Vagina (tissue), 2 donors: Measurements from ENCODE around the gene GATM.

Experiments
- POLR2A ChIP-seq, 2 donors: fragments of 450-650 bp; IDR thresholded peaks; one replicate each; pipeline ENCODE4 v1.6.1; 2017; ENCODE audit warnings: antibody characterized with exemption in 2 of 2, mild to moderate bottlenecking in 2 of 2, moderate library complexity in 2 of 2
- POLR2AphosphoS5 ChIP-seq, 2 donors: sonication (generic); formaldehyde crosslinking; IDR thresholded peaks; one replicate each; pipeline ENCODE4 v1.9.0; 2017; ENCODE audit warnings: antibody characterized with exemption in 2 of 2, mild to moderate bottlenecking in 2 of 2, low read depth in 1 of 2; ENCODE audit not compliant: insufficient read depth in 1 of 2
- TF ChIP-seq, protein P1 (sequence below), 3 experiments: fragments of 450-650 bp in 2 of 3; fragments of 200-600 bp in 1 of 3; sonication (generic) in 1 of 3; IDR thresholded peaks; one replicate each; pipeline ENCODE4 v1.5.1; 2017 to 2019; ENCODE audit warnings: antibody characterized with exemption in 3 of 3, mild to moderate bottlenecking in 2 of 3, moderate library complexity in 2 of 3

DNA sequence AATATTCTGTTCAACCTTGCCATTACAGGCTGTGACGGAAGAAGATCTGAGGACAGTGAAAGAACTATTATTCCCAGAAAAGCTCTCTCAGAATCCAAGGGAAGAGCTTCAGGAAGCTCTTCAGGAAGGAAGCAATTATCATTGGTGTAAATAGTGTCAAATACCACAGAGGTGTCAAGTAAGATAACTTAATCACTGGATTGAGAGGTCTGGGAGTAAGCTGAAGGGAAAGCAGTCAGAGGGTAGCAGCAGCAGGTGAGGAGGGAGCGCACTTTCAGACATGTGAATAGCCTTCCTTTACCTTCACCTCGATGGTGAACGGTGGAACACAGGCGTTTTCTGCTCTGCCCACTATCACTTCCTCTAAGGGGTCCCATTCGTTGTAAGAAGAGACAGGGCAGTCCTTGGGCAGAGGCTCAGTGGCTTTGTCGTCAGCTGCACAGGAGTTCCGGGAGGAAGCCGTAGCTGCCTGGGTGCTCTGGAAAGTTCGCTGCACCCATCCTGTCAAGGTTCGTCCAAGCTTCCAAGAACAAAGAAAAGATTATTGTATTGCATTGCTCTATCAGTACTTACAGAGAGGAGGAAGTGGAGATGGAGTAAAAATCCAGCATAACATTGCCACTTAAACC, 1.9 kb downstream of the GATM start:
- TF ChIP-seq, protein P1, sequence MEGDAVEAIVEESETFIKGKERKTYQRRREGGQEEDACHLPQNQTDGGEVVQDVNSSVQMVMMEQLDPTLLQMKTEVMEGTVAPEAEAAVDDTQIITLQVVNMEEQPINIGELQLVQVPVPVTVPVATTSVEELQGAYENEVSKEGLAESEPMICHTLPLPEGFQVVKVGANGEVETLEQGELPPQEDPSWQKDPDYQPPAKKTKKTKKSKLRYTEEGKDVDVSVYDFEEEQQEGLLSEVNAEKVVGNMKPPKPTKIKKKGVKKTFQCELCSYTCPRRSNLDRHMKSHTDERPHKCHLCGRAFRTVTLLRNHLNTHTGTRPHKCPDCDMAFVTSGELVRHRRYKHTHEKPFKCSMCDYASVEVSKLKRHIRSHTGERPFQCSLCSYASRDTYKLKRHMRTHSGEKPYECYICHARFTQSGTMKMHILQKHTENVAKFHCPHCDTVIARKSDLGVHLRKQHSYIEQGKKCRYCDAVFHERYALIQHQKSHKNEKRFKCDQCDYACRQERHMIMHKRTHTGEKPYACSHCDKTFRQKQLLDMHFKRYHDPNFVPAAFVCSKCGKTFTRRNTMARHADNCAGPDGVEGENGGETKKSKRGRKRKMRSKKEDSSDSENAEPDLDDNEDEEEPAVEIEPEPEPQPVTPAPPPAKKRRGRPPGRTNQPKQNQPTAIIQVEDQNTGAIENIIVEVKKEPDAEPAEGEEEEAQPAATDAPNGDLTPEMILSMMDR (IDR thresholded peaks at IDR 0.05), result no peak
- TF ChIP-seq POLR2A (IDR thresholded peaks at IDR 0.05), result no peak
- TF ChIP-seq POLR2AphosphoS5 (IDR thresholded peaks at IDR 0.05; ENCODE audit: insufficient read depth in 1 of 2, low read depth in 1 of 2), result no peak
